Activated effector memory CD4-positive, alpha-beta T cell treated with Interleukin-2 at 50 U/mL for 16 hours (primary cell): Measurements from ENCODE around the gene ELMO1.

ENCODE experiments used
- DNase-seq: peaks from one replicate; pipeline ENCODE4 v3.0.0-alpha.2; 2020

ELMO1 gene

GRCh38 chr7:37076668-37077067 is 372.0 kb downstream of the ELMO1 start:
- DNase-seq: no peak

GRCh38 chr7:37074370-37074769 is 374.3 kb downstream of the ELMO1 start:
- no peak for DNase-seq

- no peak for DNase-seq
Observed at GRCh38 chr7:37071124-37071523, 377.5 kb downstream of the ELMO1 start.

GRCh38 chr7:37070471-37070870 is 378.2 kb downstream of the ELMO1 start:
- no peak for DNase-seq

GRCh38 chr7:37070031-37070430 is 378.6 kb downstream of the ELMO1 start:
- DNase-seq: no peak

GRCh38 chr7:37069336-37069735 is 379.3 kb downstream of the ELMO1 start:
- DNase-seq: no peak

GRCh38 chr7:37068902-37069301 is 379.8 kb downstream of the ELMO1 start:
- DNase-seq: no peak

- no peak for DNase-seq
Observed at GRCh38 chr7:37068038-37068437, 380.6 kb downstream of the ELMO1 start.

- no peak for DNase-seq
Observed at GRCh38 chr7:37065779-37066271, 382.8 kb downstream of the ELMO1 start.

- no peak for DNase-seq
Observed at GRCh38 chr7:37062560-37062859, 386.2 kb downstream of the ELMO1 start.

- DNase-seq: no peak
Observed at GRCh38 chr7:37061849-37062559, 386.7 kb downstream of the ELMO1 start.

- DNase-seq: no peak
Observed at GRCh38 chr7:37056234-37056912, 392.3 kb downstream of the ELMO1 start.

- DNase-seq: no peak
Observed at GRCh38 chr7:37054624-37055241, 393.9 kb downstream of the ELMO1 start.

GRCh38 chr7:37052705-37053104 is 396.0 kb downstream of the ELMO1 start:
- DNase-seq: no peak

GRCh38 chr7:37050801-37051200 is 397.9 kb downstream of the ELMO1 start:
- no peak for DNase-seq

GRCh38 chr7:37048674-37049073 is 400.0 kb downstream of the ELMO1 start:
- no peak for DNase-seq

- DNase-seq: no peak
Observed at GRCh38 chr7:37047260-37047659, 401.4 kb downstream of the ELMO1 start.

GRCh38 chr7:37046531-37047079 is 402.1 kb downstream of the ELMO1 start:
- DNase-seq: no peak

- DNase-seq: no peak
Observed at GRCh38 chr7:37045681-37046179, 402.9 kb downstream of the ELMO1 start.

GRCh38 chr7:37041461-37041860 is 407.2 kb downstream of the ELMO1 start:
- no peak for DNase-seq

- DNase-seq: no peak
Observed at GRCh38 chr7:37040330-37040729, 408.3 kb downstream of the ELMO1 start.

GRCh38 chr7:37039131-37039749 is 409.4 kb downstream of the ELMO1 start:
- no peak for DNase-seq

GRCh38 chr7:37038706-37039105 is 410.0 kb downstream of the ELMO1 start:
- no peak for DNase-seq
